H9 (cell line): ENCODE data around the gene FTO. TPM values are rescaled to one million over a fixed set of nuclear protein-coding genes. Genes with fewer than 3 reads are reported as not detected.

Source experiments
- DNase-seq: peaks from one replicate; pipeline ENCODE4 v3.0.0-alpha.2; 2017
- H2AFZ ChIP-seq: one replicate; pipeline ENCODE4 v1.6.1; 2013; ENCODE audit warnings: mild to moderate bottlenecking, low read length, control low read depth, moderate library complexity
- H2AK5ac ChIP-seq: 2 replicates; pipeline ENCODE4 v1.6.1; 2013; ENCODE audit warnings: low read length, control low read depth, mixed read lengths; ENCODE audit not compliant: insufficient read length
- H2BK120ac ChIP-seq: one replicate; pipeline ENCODE4 v1.6.1; 2013; ENCODE audit warnings: low read depth, mild to moderate bottlenecking, low read length, control low read depth, inconsistent platforms; ENCODE audit not compliant: poor library complexity, severe bottlenecking
- H2BK12ac ChIP-seq: 2 replicates; pipeline ENCODE4 v1.6.1; 2013; ENCODE audit warnings: low read length, control low read depth, mixed read lengths, low read depth; ENCODE audit not compliant: insufficient read length
- H2BK15ac ChIP-seq: 2 replicates; pipeline ENCODE4 v1.6.1; 2013; ENCODE audit warnings: low read depth, low read length, control low read depth
- H2BK20ac ChIP-seq: one replicate; pipeline ENCODE4 v1.6.1; 2013; ENCODE audit warnings: low read depth, mild to moderate bottlenecking, low read length, control low read depth, inconsistent platforms; ENCODE audit not compliant: poor library complexity, severe bottlenecking
- H2BK5ac ChIP-seq: 2 replicates; pipeline ENCODE4 v1.6.1; 2013; ENCODE audit warnings: low read length, control low read depth, mixed read lengths; ENCODE audit not compliant: insufficient read length
- H3K14ac ChIP-seq: 2 replicates; pipeline ENCODE4 v1.6.1; 2013; ENCODE audit warnings: low read length, control low read depth; ENCODE audit not compliant: insufficient read depth
- H3K18ac ChIP-seq: 2 replicates; pipeline ENCODE4 v1.6.1; 2013; ENCODE audit warnings: low read depth, mild to moderate bottlenecking, mixed read lengths, low read length, control low read depth; ENCODE audit not compliant: insufficient read length
- H3K23ac ChIP-seq: 2 replicates; pipeline ENCODE4 v1.6.1; 2013; ENCODE audit warnings: low read length, control low read depth, mixed read lengths, low read depth; ENCODE audit not compliant: insufficient read length
- H3K23me2 ChIP-seq: 2 replicates; pipeline ENCODE4 v1.6.1; 2013; ENCODE audit warnings: low read depth, mild to moderate bottlenecking, mixed read lengths, low read length, control low read depth; ENCODE audit not compliant: insufficient read length, poor library complexity, severe bottlenecking
- H3K27ac ChIP-seq: 2 replicates; pipeline ENCODE4 v1.5.1; 2013; ENCODE audit warnings: low read length, control low read depth, mixed read lengths, low read depth; ENCODE audit not compliant: insufficient read length
- H3K27me3 ChIP-seq: 2 replicates; pipeline ENCODE4 v1.6.1; 2013; ENCODE audit warnings: low read length, control low read depth, inconsistent platforms; ENCODE audit not compliant: insufficient read depth
- H3K4ac ChIP-seq: 2 replicates; pipeline ENCODE4 v1.6.1; 2013; ENCODE audit warnings: low read depth, mild to moderate bottlenecking, control low read depth, inconsistent platforms, low read length, moderate library complexity
- H3K4me1 ChIP-seq: 2 replicates; pipeline ENCODE4 v1.6.1; 2013; ENCODE audit warnings: low read length, control low read depth, inconsistent platforms; ENCODE audit not compliant: insufficient read depth
- H3K4me2 ChIP-seq: 2 replicates; pipeline ENCODE4 v1.6.1; 2013; ENCODE audit warnings: low read length, control low read depth, mixed read lengths; ENCODE audit not compliant: insufficient read length, insufficient read depth
- H3K56ac ChIP-seq: 2 replicates; pipeline ENCODE4 v1.6.1; 2013; ENCODE audit warnings: low read depth, mild to moderate bottlenecking, mixed read lengths, low read length, control low read depth; ENCODE audit not compliant: insufficient read length
- H3K79me1 ChIP-seq: 2 replicates; pipeline ENCODE4 v1.6.1; 2013; ENCODE audit warnings: low read depth, mild to moderate bottlenecking, moderate library complexity, low read length, control low read depth, inconsistent platforms; ENCODE audit not compliant: insufficient read depth, poor library complexity, severe bottlenecking
- H3K79me2 ChIP-seq: 2 replicates; pipeline ENCODE4 v1.6.1; 2013; ENCODE audit warnings: low read length, control low read depth, inconsistent platforms; ENCODE audit not compliant: insufficient read depth
- H3K9ac ChIP-seq: 2 replicates; pipeline ENCODE4 v1.6.1; 2013; ENCODE audit warnings: low read length, control low read depth, mixed read lengths; ENCODE audit not compliant: insufficient read length; ENCODE audit errors: extremely low read depth
- H3K9me3 ChIP-seq: one replicate; pipeline ENCODE4 v1.6.1; 2013; ENCODE audit warnings: low read depth, low read length, inconsistent platforms; ENCODE audit not compliant: control insufficient read depth
- H3T11ph ChIP-seq: one replicate; pipeline ENCODE4 v1.6.1; 2013; ENCODE audit warnings: mild to moderate bottlenecking, low read length, control low read depth, inconsistent platforms
- H4K20me1 ChIP-seq: one replicate; pipeline ENCODE4 v1.6.1; 2013; ENCODE audit not compliant: control insufficient read depth, insufficient read length, insufficient read depth
- H4K5ac ChIP-seq: 2 replicates; pipeline ENCODE4 v1.6.1; 2013; ENCODE audit warnings: low read depth, mild to moderate bottlenecking, mixed read lengths, low read length, control low read depth; ENCODE audit not compliant: insufficient read length
- H4K8ac ChIP-seq: replicated peaks from 2 replicates; pipeline ENCODE4 v1.6.1; 2013; ENCODE audit warnings: low read length, control low read depth, mixed read lengths, low read depth; ENCODE audit not compliant: insufficient read length
- H4K91ac ChIP-seq: 2 replicates; pipeline ENCODE4 v1.6.1; 2013; ENCODE audit warnings: low read depth, mild to moderate bottlenecking, moderate library complexity, mixed read lengths, low read length, control low read depth; ENCODE audit not compliant: insufficient read length
- H3K27ac Mint-ChIP-seq, 3 experiments: 2 replicates in 2 of 3; 3 replicates in 1 of 3; pipeline ENCODE4 v1.8.0; 2020 to 2021; ENCODE audit warnings: mixed read lengths in 3 of 3, mild to moderate bottlenecking in 1 of 3, moderate library complexity in 1 of 3
- H3K27me3 Mint-ChIP-seq: 2 replicates; pipeline ENCODE4 v1.8.0; 2021; ENCODE audit warnings: low read depth, mild to moderate bottlenecking, moderate library complexity, mixed read lengths
- H3K36me3 Mint-ChIP-seq, 3 experiments: 2 replicates in 2 of 3; 3 replicates in 1 of 3; pipeline ENCODE4 v1.8.0; 2020 to 2021; ENCODE audit warnings: low read depth in 3 of 3, mixed read lengths in 3 of 3; ENCODE audit not compliant: insufficient read depth in 1 of 3
- H3K4me1 Mint-ChIP-seq, 2 experiments: 2 replicates each; pipeline ENCODE4 v1.8.0; 2020; ENCODE audit warnings: mixed read lengths in 2 of 2
- H3K4me3 Mint-ChIP-seq, 2 experiments: 2 replicates in 1 of 2; 3 replicates in 1 of 2; pipeline ENCODE4 v1.8.0; 2020 to 2021; ENCODE audit warnings: mild to moderate bottlenecking in 2 of 2, mixed read lengths in 2 of 2, moderate library complexity in 1 of 2
- H3K9me3 Mint-ChIP-seq, 2 experiments: 2 replicates in 1 of 2; 3 replicates in 1 of 2; pipeline ENCODE4 v1.8.0; 2020; ENCODE audit warnings: mild to moderate bottlenecking in 2 of 2, mixed read lengths in 2 of 2, moderate library complexity in 1 of 2
- WGBS: extraction: QIAGEN DNeasy Blood & Tissue Kit; methylation state at CpG from one replicate; pipeline ENCODE4 v1.1.7; 2013; ENCODE audit warnings: missing lambda C conversion rate, low lambda C conversion rate, mixed read lengths; ENCODE audit not compliant: insufficient read length; ENCODE audit errors: extremely low coverage; 5-methylcytosine and 5-hydroxymethylcytosine counted together
- total RNA-seq: library from RNA; stranded (reverse); gene quantifications from 2 replicates; pipeline ENCODE4 v1.2.1, GENCODE V29; 2021
- TF ChIP-seq, protein P1 (sequence below): fragments of 200-600 bp; sonication (generic); conservative IDR thresholded peaks from 3 replicates; pipeline ENCODE4 v1.8.0; 2021; ENCODE audit warnings: antibody characterized with exemption, mild to moderate bottlenecking

The FTO gene
- total RNA-seq, 1 experiment from 2014 or later: 67.9 TPM

DNA sequence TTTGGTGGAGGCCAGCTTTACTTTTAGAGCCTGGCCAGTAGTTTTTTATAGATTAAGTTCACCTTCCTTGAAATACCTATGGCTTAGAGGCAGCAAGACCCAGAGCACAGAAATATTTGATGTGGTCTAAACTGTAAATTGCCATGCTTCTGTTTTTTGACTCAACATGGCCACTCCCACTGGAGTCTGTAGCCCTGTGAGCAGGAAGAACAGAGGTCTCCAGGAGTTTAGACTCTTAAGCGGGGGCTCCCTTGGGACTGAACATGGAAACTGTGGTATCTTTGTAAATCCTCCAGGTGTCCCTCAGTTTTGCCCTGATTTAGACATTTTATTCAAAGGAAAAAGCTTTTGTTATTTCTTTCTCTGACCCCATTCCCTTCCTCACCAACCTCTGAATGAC lies 145.6 kb downstream of the FTO start:
- DNase-seq: no peak
- H3K4me1 ChIP-seq: no peaks in the 10 kb centered on the region; the same call in 1 of the 2 replicates
- no peak overlapping the region for H3T11ph ChIP-seq
- no peaks in the 10 kb centered on the region for H3K27me3 ChIP-seq
- H3K4ac ChIP-seq: no peak overlapping the region
- no peaks in the 10 kb centered on the region for H3K79me2 ChIP-seq
- no peak overlapping the region for H3K56ac ChIP-seq
- no peak overlapping the region for H3K9ac ChIP-seq
- H4K5ac ChIP-seq: no peak overlapping the region
- H3K18ac ChIP-seq: no peak overlapping the region
- no peak overlapping the region for H4K8ac ChIP-seq
- no peak overlapping the region for H2AK5ac ChIP-seq
- no peak overlapping the region for H3K27ac ChIP-seq
- WGBS: no CpG with 5 or more reads among the region's 1 CpG
- no peak overlapping the region for H3K4me2 ChIP-seq
- H3K27me3 Mint-ChIP-seq: no peaks in the 10 kb centered on the region
- no peak overlapping the region for H3K14ac ChIP-seq
- no peak overlapping the region for H3K23ac ChIP-seq
- H2BK120ac ChIP-seq: no peak overlapping the region
- no peak overlapping the region for H4K91ac ChIP-seq
- H2BK15ac ChIP-seq: no peak overlapping the region
- H2AFZ ChIP-seq: no peak overlapping the region
- H3K27ac Mint-ChIP-seq: no peak overlapping the region
- no peaks in the 10 kb centered on the region for H3K9me3 ChIP-seq
- TF ChIP-seq, protein P1, sequence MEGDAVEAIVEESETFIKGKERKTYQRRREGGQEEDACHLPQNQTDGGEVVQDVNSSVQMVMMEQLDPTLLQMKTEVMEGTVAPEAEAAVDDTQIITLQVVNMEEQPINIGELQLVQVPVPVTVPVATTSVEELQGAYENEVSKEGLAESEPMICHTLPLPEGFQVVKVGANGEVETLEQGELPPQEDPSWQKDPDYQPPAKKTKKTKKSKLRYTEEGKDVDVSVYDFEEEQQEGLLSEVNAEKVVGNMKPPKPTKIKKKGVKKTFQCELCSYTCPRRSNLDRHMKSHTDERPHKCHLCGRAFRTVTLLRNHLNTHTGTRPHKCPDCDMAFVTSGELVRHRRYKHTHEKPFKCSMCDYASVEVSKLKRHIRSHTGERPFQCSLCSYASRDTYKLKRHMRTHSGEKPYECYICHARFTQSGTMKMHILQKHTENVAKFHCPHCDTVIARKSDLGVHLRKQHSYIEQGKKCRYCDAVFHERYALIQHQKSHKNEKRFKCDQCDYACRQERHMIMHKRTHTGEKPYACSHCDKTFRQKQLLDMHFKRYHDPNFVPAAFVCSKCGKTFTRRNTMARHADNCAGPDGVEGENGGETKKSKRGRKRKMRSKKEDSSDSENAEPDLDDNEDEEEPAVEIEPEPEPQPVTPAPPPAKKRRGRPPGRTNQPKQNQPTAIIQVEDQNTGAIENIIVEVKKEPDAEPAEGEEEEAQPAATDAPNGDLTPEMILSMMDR: no peak
- no peak overlapping the region for H2BK20ac ChIP-seq
- H3K79me1 ChIP-seq: no peaks in the 10 kb centered on the region
- H3K9me3 Mint-ChIP-seq: peaks cover 3 to 6% of the 10 kb centered on the region in 2 experiments; a peak in 2 of 5 replicates
- no peak overlapping the region for H2BK5ac ChIP-seq
- no peak overlapping the region for H3K4me3 Mint-ChIP-seq
- H2BK12ac ChIP-seq: no peak overlapping the region
- peaks cover 0 to 6% (median 0%) of the 10 kb centered on the region in 3 experiments; a peak in 4 of 7 replicates for H3K36me3 Mint-ChIP-seq
- H4K20me1 ChIP-seq: no peaks in the 10 kb centered on the region
- H3K4me1 Mint-ChIP-seq: peaks cover 16 to 17% of the 10 kb centered on the region in 2 experiments
- H3K23me2 ChIP-seq: no peaks in the 10 kb centered on the region
